ENCODE data around the gene PRKAG1. TPM values are rescaled to one million over a fixed set of nuclear protein-coding genes. Genes with fewer than 3 reads are reported as not detected.

The PRKAG1 gene
- total RNA-seq, 4 donors from 2014 or later, result 34.7 to 46.6 (median 39.6) TPM

DNA sequence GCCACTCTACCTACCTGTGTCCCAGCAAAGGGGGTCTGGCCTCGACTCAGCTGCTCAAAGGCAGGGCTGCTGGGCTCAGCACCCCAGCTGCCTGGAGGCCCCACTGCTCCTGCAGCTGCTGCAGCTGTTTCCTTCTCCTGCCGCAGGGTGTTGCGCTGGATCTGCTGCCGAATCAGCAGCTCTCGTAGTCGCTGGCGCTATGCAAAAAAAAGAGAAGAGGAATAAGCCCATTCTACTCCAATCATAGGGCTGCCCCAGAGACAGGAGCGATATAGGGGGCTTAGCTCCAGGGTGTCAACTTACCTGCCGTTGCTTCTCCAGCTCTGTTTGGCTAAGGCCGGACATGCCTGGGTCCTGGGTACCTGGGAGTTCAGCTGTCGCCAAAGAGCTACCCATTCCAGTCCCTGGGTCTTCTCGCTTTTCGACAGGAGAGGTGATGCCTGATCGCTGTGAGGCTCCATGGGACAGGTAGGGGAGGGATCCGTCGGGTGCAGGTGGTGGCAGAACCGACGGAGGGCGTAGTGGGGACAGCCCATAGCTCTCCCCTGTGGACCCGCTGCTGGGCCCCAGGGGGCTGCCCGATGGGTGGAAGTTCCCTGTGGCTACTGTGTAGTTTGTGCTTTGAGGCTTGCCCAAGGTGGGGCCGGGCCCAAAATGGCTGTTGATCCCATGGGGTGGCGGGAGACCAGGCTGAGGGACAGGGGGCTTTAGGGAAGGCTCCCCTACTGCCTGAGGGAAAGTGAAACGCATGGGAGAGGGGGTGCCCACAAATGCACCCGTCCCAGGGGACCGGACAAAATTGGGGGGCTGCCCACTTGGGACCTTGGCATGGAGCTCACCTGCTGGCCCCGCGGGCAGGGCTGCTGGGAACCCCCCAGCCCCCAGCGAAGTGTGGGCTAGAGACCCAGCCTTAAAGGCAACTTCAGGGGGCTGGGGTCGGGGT is 21.1 kb upstream of the PRKAG1 start:
- Histone ChIP-seq H3K4me1 (no peaks in the 10 kb centered on the region), H3K27me3 (no peaks in the 10 kb centered on the region), H3K9me3 (no peaks in the 10 kb centered on the region), H3K4me3 (no peak overlapping the region), H3K36me3 (no peaks in the 10 kb centered on the region), H3K27ac (no peak overlapping the region)
- intact Hi-C loops (cut with DNase I; ENCODE audit: low total_unique reads), result no loop called here
- TF ChIP-seq POLR2A (IDR thresholded peaks at IDR 0.05), result no peak
- no peak for DNase-seq

DNA sequence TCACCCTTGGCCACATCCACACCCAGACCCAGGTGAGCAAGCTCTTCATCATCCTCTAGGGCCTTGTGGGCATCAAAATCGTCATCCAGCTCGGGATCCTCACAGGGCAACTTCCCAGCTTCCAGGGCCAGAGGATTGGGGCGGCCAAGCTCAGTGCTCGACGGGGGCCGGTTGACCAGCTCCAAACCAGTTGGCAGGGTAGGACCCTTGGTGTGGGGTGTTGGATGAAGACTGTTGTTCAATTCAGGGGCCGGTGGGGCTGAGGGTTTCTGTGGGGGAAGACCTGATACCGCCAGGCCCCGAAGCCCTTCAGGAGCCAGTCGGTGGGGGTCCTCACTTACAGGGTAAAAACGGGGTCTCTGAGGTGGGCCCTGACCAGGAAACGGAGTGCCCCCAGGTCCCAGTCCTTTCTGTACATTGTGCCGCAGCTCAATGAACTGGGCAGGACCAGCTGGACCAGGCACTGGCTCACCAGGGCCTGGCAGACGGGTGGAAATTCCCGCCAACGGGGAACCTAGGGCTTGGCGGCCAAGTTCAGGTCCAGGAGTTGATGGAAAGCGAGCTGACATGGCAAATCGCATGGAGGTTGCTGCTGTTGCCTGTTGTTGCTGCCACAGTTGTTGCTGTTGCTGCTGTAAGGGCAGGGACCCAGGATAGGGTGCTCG is 19.8 kb upstream of the PRKAG1 start:
- Histone ChIP-seq H3K9me3 (no peaks in the 10 kb centered on the region), H3K27me3 (no peaks in the 10 kb centered on the region), H3K4me1 (no peaks in the 10 kb centered on the region), H3K36me3 (no peaks in the 10 kb centered on the region), H3K4me3 (no peak overlapping the region), H3K27ac (no peak overlapping the region)
- TF ChIP-seq, protein P1, sequence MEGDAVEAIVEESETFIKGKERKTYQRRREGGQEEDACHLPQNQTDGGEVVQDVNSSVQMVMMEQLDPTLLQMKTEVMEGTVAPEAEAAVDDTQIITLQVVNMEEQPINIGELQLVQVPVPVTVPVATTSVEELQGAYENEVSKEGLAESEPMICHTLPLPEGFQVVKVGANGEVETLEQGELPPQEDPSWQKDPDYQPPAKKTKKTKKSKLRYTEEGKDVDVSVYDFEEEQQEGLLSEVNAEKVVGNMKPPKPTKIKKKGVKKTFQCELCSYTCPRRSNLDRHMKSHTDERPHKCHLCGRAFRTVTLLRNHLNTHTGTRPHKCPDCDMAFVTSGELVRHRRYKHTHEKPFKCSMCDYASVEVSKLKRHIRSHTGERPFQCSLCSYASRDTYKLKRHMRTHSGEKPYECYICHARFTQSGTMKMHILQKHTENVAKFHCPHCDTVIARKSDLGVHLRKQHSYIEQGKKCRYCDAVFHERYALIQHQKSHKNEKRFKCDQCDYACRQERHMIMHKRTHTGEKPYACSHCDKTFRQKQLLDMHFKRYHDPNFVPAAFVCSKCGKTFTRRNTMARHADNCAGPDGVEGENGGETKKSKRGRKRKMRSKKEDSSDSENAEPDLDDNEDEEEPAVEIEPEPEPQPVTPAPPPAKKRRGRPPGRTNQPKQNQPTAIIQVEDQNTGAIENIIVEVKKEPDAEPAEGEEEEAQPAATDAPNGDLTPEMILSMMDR (IDR thresholded peaks at IDR 0.05), result no peak
- no peak for TF ChIP-seq POLR2A (IDR thresholded peaks at IDR 0.05)
- DNase-seq, result no peak
- intact Hi-C loops (cut with DNase I; ENCODE audit: low total_unique reads), result no loop called here

DNA sequence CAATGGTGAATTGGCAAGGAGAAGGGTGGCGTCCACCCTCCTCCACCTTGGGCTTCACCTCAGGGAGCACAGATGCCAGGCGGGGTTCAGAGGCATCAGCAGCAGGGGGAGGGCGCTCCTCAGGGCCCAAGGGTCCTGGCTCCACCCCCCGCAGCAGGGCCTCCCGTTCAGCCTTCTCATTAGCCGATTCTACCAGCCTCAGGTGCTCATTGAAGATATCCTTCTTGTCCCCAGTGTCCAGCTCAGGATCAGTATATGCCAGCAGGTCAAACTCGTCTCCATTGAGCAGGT is 19.3 kb upstream of the PRKAG1 start:
- no peak for DNase-seq
- TF ChIP-seq POLR2A (IDR thresholded peaks at IDR 0.05), result no peak
- TF ChIP-seq, protein P1 (IDR thresholded peaks at IDR 0.05), result no peak
- Histone ChIP-seq H3K9me3 (no peaks in the 10 kb centered on the region), H3K27ac (no peak overlapping the region), H3K4me3 (no peak overlapping the region), H3K4me1 (no peaks in the 10 kb centered on the region), H3K27me3 (no peaks in the 10 kb centered on the region), H3K36me3 (no peaks in the 10 kb centered on the region)
- intact Hi-C loops (cut with DNase I; ENCODE audit: low total_unique reads), result no loop called here

DNA sequence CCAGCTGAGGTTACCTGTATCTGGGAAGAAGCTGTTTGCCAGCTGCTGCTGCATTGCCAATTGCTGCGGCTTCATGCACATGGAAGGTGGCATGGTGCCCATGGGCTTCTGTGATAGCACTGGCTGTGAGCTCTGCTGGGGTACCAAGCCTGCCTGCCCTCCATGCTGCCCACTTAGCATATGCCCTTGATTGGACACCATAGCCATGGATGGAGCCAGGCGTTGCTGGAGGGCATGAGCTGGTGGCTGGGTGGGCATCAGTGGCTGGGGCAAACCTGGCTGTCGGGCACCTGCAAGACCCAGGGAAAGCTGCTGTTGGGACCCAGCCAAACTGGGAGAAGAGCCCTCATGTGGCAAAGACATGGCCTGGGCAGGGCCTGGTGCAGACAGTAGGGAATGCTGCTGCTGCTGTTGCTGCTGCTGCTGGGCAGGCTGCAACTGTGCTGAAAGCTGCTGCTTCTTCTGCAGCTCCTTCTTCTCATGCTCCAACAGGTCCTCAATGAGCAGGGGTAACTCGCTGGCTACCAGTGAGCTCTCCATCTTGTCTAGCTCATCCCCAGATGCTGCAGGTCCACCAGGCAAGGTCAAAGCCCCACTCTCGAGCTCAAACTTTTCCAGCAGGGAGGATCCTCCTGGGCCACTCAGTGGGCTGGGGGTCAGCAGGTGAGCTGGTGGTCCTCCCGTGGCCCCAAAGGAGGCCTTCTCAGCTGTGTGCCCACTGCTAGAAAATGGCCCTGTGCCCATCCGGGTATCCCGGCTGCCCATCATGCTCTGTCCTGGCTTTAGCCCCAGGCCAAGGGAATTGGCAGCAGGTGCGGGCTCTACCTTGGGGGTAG is 18.8 kb upstream of the PRKAG1 start:
- Histone ChIP-seq H3K9me3 (no peaks in the 10 kb centered on the region), H3K4me3 (no peak overlapping the region), H3K27me3 (no peaks in the 10 kb centered on the region), H3K4me1 (no peaks in the 10 kb centered on the region), H3K27ac (no peak overlapping the region), H3K36me3 (no peaks in the 10 kb centered on the region)
- no peak for TF ChIP-seq POLR2A (IDR thresholded peaks at IDR 0.05)
- TF ChIP-seq, protein P1 (IDR thresholded peaks at IDR 0.05), result no peak
- DNase-seq, result no peak
- intact Hi-C loops (cut with DNase I; ENCODE audit: low total_unique reads), result no loop called here

DNA sequence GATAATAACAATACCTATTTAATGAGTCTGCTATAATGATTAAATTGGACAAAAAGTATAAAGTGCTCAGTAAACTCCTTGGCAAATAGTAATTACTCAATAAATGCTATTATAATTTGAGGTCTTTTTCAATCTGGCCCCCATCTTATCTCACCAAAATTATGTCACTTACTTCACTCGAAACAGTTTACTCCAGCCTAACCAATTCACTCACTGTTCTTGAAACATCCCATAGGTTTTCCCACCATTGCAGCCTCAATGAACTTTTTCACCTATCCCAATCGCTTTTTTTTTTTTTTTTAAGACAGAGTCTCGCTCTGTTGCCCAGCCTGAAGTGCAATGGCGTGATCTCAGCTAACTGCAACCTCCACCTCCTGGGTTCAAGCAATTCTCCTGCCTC is 17.5 kb upstream of the PRKAG1 start:
- no peaks in the 10 kb centered on the region for H3K4me1 ChIP-seq
- no peaks in the 10 kb centered on the region for H3K9me3 ChIP-seq
- H3K36me3 ChIP-seq, result no peaks in the 10 kb centered on the region
- TF ChIP-seq, protein P1 (IDR thresholded peaks at IDR 0.05), result no peak
- no peak for TF ChIP-seq POLR2A (IDR thresholded peaks at IDR 0.05)
- intact Hi-C loops (cut with DNase I; ENCODE audit: low total_unique reads), result no loop called here
- no peaks in the 10 kb centered on the region for H3K27me3 ChIP-seq
- no peak for DNase-seq
- no peak overlapping the region for H3K27ac ChIP-seq
- H3K4me3 ChIP-seq, result no peak overlapping the region
